CD4-positive, CD25-positive, alpha-beta regulatory T cell (primary cell): Measurements from ENCODE around the gene EBPL. TPM values are rescaled to one million over a fixed set of nuclear protein-coding genes. Genes with fewer than 3 reads are reported as not detected.

Experiments used
- ATAC-seq, 2 donors: fragments of 150-1000 bp; cut with Tn5 transposase; one replicate each; pipeline ENCODE4 v1.10.0; 2021; ENCODE audit warnings: low read depth in 2 of 2, moderate number of reproducible peaks in 2 of 2, moderate library complexity in 1 of 2
- DNase-seq, 3 donors: peaks; one replicate each; pipeline versions ENCODE4 v3.0.0 to v3.0.0-alpha.2; 2012 to 2022; ENCODE audit warnings: mixed read lengths in 1 of 3
- H3K27ac ChIP-seq: one replicate; pipeline ENCODE4 v1.7.0; 2013; ENCODE audit warnings: mild to moderate bottlenecking, low read length; ENCODE audit not compliant: insufficient read depth, poor library complexity, severe bottlenecking
- H3K27me3 ChIP-seq: one replicate; pipeline ENCODE4 v1.7.0; 2013; ENCODE audit warnings: low read length; ENCODE audit not compliant: control insufficient read depth, insufficient read depth
- H3K36me3 ChIP-seq: one replicate; pipeline ENCODE4 v1.7.0; 2013; ENCODE audit warnings: mild to moderate bottlenecking, low read length, moderate library complexity; ENCODE audit not compliant: control insufficient read depth, insufficient read depth
- H3K4me1 ChIP-seq: 2 replicates; pipeline ENCODE4 v1.7.0; 2013; ENCODE audit warnings: mild to moderate bottlenecking, low read length; ENCODE audit not compliant: insufficient read depth, control insufficient read depth, poor library complexity, severe bottlenecking
- H3K4me3 ChIP-seq: one replicate; pipeline ENCODE4 v1.7.0; 2013; ENCODE audit warnings: low read depth, mild to moderate bottlenecking, low read length, moderate library complexity
- H3K9me3 ChIP-seq, 2 experiments: 1 replicate in 1 of 2; 2 replicates in 1 of 2; pipeline ENCODE4 v1.7.0; 2013; ENCODE audit warnings: low read length in 2 of 2, mild to moderate bottlenecking in 1 of 2, moderate library complexity in 1 of 2; ENCODE audit not compliant: control insufficient read depth in 2 of 2
- H3K27ac Mint-ChIP-seq, 3 donors: one replicate each; pipeline ENCODE4 v1.8.0; 2020 to 2022; ENCODE audit warnings: mild to moderate bottlenecking in 3 of 3, mixed read lengths in 3 of 3, moderate library complexity in 2 of 3
- H3K27me3 Mint-ChIP-seq: one replicate; pipeline ENCODE4 v1.8.0; 2022; ENCODE audit warnings: mild to moderate bottlenecking, mixed read lengths
- H3K36me3 Mint-ChIP-seq: one replicate; pipeline ENCODE4 v1.8.0; 2020; ENCODE audit warnings: mixed read lengths
- H3K4me1 Mint-ChIP-seq, 4 donors: one replicate each; pipeline ENCODE4 v1.8.0; 2020 to 2022; ENCODE audit warnings: mixed read lengths in 4 of 4, mild to moderate bottlenecking in 1 of 4
- H3K4me3 Mint-ChIP-seq, 4 donors: one replicate each; pipeline ENCODE4 v1.8.0; 2020 to 2022; ENCODE audit warnings: mild to moderate bottlenecking in 4 of 4, mixed read lengths in 4 of 4, moderate library complexity in 3 of 4
- H3K9me3 Mint-ChIP-seq, 7 donors: one replicate each; pipeline ENCODE4 v1.8.0; 2020 to 2022; ENCODE audit warnings: mixed read lengths in 7 of 7, mild to moderate bottlenecking in 3 of 7, moderate library complexity in 2 of 7
- polyA plus RNA-seq, 4 donors: library from polyadenylated mRNA; unstranded; fragments of 300-500 nt; fragmentation: Illumina TruSeq; gene quantifications; one replicate each; pipeline ENCODE4 v1.2.3, GENCODE V29; 2021
- total RNA-seq: library from RNA; stranded (reverse); gene quantifications from one replicate; pipeline ENCODE4 v1.2.3, GENCODE V29; 2022

EBPL gene
- total and polyA plus RNA-seq, 5 donors from 2014 or later = 19.6 to 74.1 (median 63.3) TPM

- peaks cover 9% of the 10 kb centered on the region for H3K4me1 ChIP-seq
- no peak for ATAC-seq
- Mint-ChIP-seq H3K27ac (no peak overlapping the region), H3K27me3 (no peaks in the 10 kb centered on the region), H3K4me3 (no peak overlapping the region), H3K36me3 (no peaks in the 10 kb centered on the region), H3K4me1 (peaks cover 0 to 11% (median 8%) of the 10 kb centered on the region in 4 donors), H3K9me3 (peaks cover 0 to 3% (median 0%) of the 10 kb centered on the region in 7 donors)
- H3K36me3 ChIP-seq = no peaks in the 10 kb centered on the region
- H3K9me3 ChIP-seq = no peaks in the 10 kb centered on the region
- no peak overlapping the region for H3K27ac ChIP-seq
- H3K27me3 ChIP-seq = no peaks in the 10 kb centered on the region
- no peak for DNase-seq
- H3K4me3 ChIP-seq = no peak overlapping the region
Observed at GRCh38 chr13:49641801-49642291, 49.4 kb downstream of the EBPL start.

- Mint-ChIP-seq H3K4me1 (peaks cover 0 to 10% (median 9%) of the 10 kb centered on the region in 4 donors), H3K27ac (no peak overlapping the region)
- DNase-seq = no peak
Observed at GRCh38 chr13:49638744-49639072, 52.6 kb downstream of the EBPL start.

GRCh38 chr13:49638030-49638743 is 53.1 kb downstream of the EBPL start:
- Mint-ChIP-seq H3K4me3 (no peak overlapping the region), H3K27ac (no peak overlapping the region), H3K4me1 (peaks cover 0 to 10% (median 9%) of the 10 kb centered on the region in 4 donors), H3K9me3 (peaks cover 0 to 3% (median 0%) of the 10 kb centered on the region in 7 donors), H3K36me3 (no peaks in the 10 kb centered on the region), H3K27me3 (no peaks in the 10 kb centered on the region)
- H3K36me3 ChIP-seq = no peaks in the 10 kb centered on the region
- no peak for ATAC-seq
- H3K4me1 ChIP-seq = peaks cover 5% of the 10 kb centered on the region
- H3K27me3 ChIP-seq = no peaks in the 10 kb centered on the region
- H3K9me3 ChIP-seq = no peaks in the 10 kb centered on the region
- DNase-seq = no peak
- H3K4me3 ChIP-seq = no peak overlapping the region
- no peak overlapping the region for H3K27ac ChIP-seq

More at GRCh38 chr13:49638744-49639072, 52.6 kb downstream of the EBPL start:
- Mint-ChIP-seq H3K27me3 (no peaks in the 10 kb centered on the region), H3K9me3 (peaks cover 0 to 3% (median 0%) of the 10 kb centered on the region in 7 donors), H3K36me3 (no peaks in the 10 kb centered on the region), H3K4me3 (no peak overlapping the region)
- H3K27ac ChIP-seq = no peak overlapping the region
- H3K9me3 ChIP-seq = no peaks in the 10 kb centered on the region
- no peaks in the 10 kb centered on the region for H3K36me3 ChIP-seq
- H3K4me3 ChIP-seq = no peak overlapping the region
- no peaks in the 10 kb centered on the region for H3K27me3 ChIP-seq
- no peak for ATAC-seq
- H3K4me1 ChIP-seq = peaks cover 5% of the 10 kb centered on the region

- H3K4me3 ChIP-seq = no peak overlapping the region
- H3K4me3 Mint-ChIP-seq = peak overlapping the region in 2 of 4 donors; percentile 73 to 80
- no peak for ATAC-seq
- no peaks in the 10 kb centered on the region for H3K27me3 Mint-ChIP-seq
- H3K36me3 Mint-ChIP-seq = no peaks in the 10 kb centered on the region
- H3K9me3 ChIP-seq = no peaks in the 10 kb centered on the region
- no peaks in the 10 kb centered on the region for H3K36me3 ChIP-seq
- H3K27ac Mint-ChIP-seq = peak overlapping the region in 2 of 3 donors; percentile 66 to 85
- DNase-seq = no peak
- no peaks in the 10 kb centered on the region for H3K27me3 ChIP-seq
- H3K9me3 Mint-ChIP-seq = peaks cover 0 to 3% (median 0%) of the 10 kb centered on the region in 7 donors
- H3K4me1 ChIP-seq = peaks cover 5% of the 10 kb centered on the region
- no peak overlapping the region for H3K27ac ChIP-seq
- peaks cover 0 to 10% (median 9%) of the 10 kb centered on the region in 4 donors for H3K4me1 Mint-ChIP-seq
Observed at GRCh38 chr13:49636705-49637104, 54.6 kb downstream of the EBPL start.

- Histone ChIP-seq H3K4me1 (peaks cover 5% of the 10 kb centered on the region), H3K9me3 (no peaks in the 10 kb centered on the region), H3K4me3 (peak overlapping the region; percentile 76), H3K27me3 (no peaks in the 10 kb centered on the region), H3K36me3 (no peaks in the 10 kb centered on the region), H3K27ac (peak overlapping the region; percentile 26)
- Mint-ChIP-seq H3K27ac (peak overlapping the region; percentile 64 to 85 (median 66)), H3K36me3 (no peaks in the 10 kb centered on the region), H3K4me1 (peaks cover 0 to 10% (median 9%) of the 10 kb centered on the region in 4 donors), H3K9me3 (no peaks in the 10 kb centered on the region), H3K27me3 (no peaks in the 10 kb centered on the region), H3K4me3 (peak overlapping the region; percentile 74 to 91 (median 80))
- DNase-seq (peak; percentile 21 to 82 (median 63)), ATAC-seq (peak; percentile 73 to 77)
Observed at GRCh38 chr13:49635599-49636433, 55.5 kb downstream of the EBPL start.

GRCh38 chr13:49633710-49634109 is 57.6 kb downstream of the EBPL start:
- H3K9me3 Mint-ChIP-seq = no peaks in the 10 kb centered on the region
- Histone ChIP-seq H3K4me3 (no peak overlapping the region), H3K27me3 (no peaks in the 10 kb centered on the region), H3K9me3 (no peaks in the 10 kb centered on the region), H3K4me1 (peaks cover 5% of the 10 kb centered on the region), H3K27ac (no peak overlapping the region), H3K36me3 (no peaks in the 10 kb centered on the region)
- H3K4me1 Mint-ChIP-seq = peaks cover 0 to 22% (median 10%) of the 10 kb centered on the region in 4 donors
- no peaks in the 10 kb centered on the region for H3K36me3 Mint-ChIP-seq
- H3K27ac Mint-ChIP-seq = no peak overlapping the region
- no peak overlapping the region for H3K4me3 Mint-ChIP-seq
- H3K27me3 Mint-ChIP-seq = no peaks in the 10 kb centered on the region
- ATAC-seq = no peak
- no peak for DNase-seq

- Histone ChIP-seq H3K27ac (no peak overlapping the region), H3K27me3 (no peaks in the 10 kb centered on the region), H3K4me1 (peaks cover 13% of the 10 kb centered on the region), H3K4me3 (no peak overlapping the region), H3K9me3 (no peaks in the 10 kb centered on the region), H3K36me3 (no peaks in the 10 kb centered on the region)
- Mint-ChIP-seq H3K4me1 (peaks cover 0 to 32% (median 15%) of the 10 kb centered on the region in 4 donors), H3K36me3 (no peaks in the 10 kb centered on the region), H3K27me3 (no peaks in the 10 kb centered on the region), H3K4me3 (no peak overlapping the region), H3K27ac (peak overlapping the region in 1 of 3 donors; percentile 41), H3K9me3 (no peaks in the 10 kb centered on the region)
- DNase-seq = no peak
- no peak for ATAC-seq
Observed at GRCh38 chr13:49632156-49632555, 59.1 kb downstream of the EBPL start.
